RWPE1 (cell line): ENCODE data around the gene UNCX.

ENCODE experiments used
- CTCF ChIA-PET: fragments of 350-600 bp; sonication (Branson Sonifier 250); formaldehyde crosslinking; extraction: SDS; loops from one replicate; lab custom pipeline; 2021; lab: Yijun Ruan, JAX
- POLR2A ChIA-PET: fragments of 400-600 bp; formaldehyde crosslinking; extraction: SDS; loops from one replicate; lab custom pipeline; 2020; ENCODE audit warnings: antibody characterized with exemption; ENCODE audit not compliant: low non-redundant PET; lab: Yijun Ruan, JAX
- DNase-seq: peaks from one replicate; pipeline ENCODE4 v3.0.0; 2012; ENCODE audit warnings: low spot score
- H3K27ac ChIP-seq: fragments of 450-650 bp; 2 replicates; pipeline ENCODE4 v1.5.1; 2017
- TF ChIP-seq, protein P1 (sequence below): fragments of 450-650 bp; conservative IDR thresholded peaks from 2 replicates; pipeline ENCODE4 v1.5.1; 2017; ENCODE audit warnings: low read depth, mild to moderate bottlenecking

Gene UNCX

DNA sequence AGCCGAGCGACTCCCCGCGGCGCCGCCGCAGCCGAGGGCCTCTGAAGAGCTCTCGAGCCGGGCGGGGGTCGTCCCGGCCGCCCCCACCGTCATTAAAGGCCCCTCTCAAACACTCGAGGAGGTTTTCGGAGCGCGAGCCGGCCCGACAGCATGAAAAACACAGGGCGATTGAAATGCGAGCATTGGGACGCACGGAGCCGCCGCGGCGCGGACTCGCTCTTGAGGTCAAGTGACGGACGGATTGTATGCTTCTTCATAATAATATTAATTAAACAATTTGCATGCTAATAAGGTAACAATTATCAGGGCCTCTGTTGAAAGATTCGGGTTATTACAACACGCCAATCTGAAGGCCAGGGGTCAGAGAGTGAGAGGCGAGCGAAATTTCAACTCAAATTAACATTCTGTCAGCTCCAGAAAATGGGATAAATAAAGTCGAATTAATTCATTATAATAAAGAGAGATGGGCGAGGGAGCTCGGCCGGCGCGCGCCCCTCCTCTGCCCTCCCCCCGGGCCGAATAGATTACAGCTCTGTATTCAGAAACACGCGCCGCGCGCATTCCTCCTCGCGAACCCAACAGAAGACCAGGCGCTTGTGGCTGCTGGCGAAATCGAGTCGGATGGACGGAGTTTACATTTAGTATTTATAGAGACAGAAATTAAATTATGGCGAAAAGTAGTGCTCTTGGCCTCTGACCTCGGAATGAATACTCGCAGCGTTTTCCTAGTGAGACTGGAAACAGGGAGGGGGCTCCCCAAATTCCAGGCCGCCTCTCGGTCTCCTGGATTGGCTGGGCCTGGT, 2.1 kb upstream of the UNCX start:
- H3K27ac ChIP-seq: no peak overlapping the region
- TF ChIP-seq, protein P1, sequence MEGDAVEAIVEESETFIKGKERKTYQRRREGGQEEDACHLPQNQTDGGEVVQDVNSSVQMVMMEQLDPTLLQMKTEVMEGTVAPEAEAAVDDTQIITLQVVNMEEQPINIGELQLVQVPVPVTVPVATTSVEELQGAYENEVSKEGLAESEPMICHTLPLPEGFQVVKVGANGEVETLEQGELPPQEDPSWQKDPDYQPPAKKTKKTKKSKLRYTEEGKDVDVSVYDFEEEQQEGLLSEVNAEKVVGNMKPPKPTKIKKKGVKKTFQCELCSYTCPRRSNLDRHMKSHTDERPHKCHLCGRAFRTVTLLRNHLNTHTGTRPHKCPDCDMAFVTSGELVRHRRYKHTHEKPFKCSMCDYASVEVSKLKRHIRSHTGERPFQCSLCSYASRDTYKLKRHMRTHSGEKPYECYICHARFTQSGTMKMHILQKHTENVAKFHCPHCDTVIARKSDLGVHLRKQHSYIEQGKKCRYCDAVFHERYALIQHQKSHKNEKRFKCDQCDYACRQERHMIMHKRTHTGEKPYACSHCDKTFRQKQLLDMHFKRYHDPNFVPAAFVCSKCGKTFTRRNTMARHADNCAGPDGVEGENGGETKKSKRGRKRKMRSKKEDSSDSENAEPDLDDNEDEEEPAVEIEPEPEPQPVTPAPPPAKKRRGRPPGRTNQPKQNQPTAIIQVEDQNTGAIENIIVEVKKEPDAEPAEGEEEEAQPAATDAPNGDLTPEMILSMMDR: no peak
- DNase-seq: no peak
- ChIA-PET CTCF (interaction anchor here (0.5 to 1.0 kb wide), 3 partner anchors 40 to 182 kb away, joined by 3 read pairs; no protein-coding TSS in a partner anchor), POLR2A (no interaction called here)

DNA sequence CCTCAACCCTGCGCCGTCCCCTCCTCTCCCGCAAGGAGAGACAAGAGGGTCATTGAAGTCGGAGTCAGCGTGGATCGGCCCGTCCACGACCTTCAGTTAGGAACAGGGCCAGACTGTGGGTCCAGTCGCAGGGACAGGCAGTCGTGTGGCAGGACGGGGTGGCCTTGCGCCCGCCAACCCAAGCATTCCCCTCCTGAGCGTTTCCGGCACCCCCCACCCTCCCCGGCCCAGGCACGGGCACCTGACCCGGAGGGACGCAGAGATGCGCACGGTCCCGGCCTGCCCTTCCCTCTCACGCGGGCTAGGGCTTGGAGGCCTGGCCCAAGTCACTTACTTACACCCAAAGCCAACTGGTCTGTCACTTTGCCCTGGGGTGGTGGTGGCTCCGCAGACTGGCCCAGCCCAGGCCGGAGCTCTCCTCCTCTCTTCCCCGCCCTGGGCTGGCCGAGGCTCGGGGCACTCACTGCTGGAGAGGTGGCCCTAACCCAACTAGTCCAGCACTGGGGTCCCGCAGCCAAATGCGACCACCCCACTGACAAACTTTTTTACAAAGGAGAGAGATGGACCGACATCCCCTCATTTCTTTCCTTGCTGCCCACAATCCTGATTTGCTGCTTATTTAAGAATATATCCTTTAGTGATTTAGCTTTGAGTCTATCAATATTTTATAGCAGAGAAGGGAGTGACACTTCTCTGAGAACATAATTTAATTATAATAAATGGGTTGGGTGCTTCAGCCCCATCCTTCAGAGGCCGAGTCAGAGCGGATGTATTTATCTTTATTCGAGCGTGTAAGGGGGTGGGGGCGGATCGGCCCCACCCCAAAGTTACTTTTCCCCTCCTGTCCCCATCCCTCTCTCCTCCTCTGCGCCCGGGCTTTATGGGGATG, 1.2 kb upstream of the UNCX start:
- ChIA-PET POLR2A (no interaction called here), CTCF (interaction anchor here (0.7 kb wide), 1 partner anchor 67 kb away, joined by 3 read pairs; no protein-coding TSS in a partner anchor)
- no peak for DNase-seq
- no peak overlapping the region for H3K27ac ChIP-seq
- TF ChIP-seq, protein P1: no peak

DNA sequence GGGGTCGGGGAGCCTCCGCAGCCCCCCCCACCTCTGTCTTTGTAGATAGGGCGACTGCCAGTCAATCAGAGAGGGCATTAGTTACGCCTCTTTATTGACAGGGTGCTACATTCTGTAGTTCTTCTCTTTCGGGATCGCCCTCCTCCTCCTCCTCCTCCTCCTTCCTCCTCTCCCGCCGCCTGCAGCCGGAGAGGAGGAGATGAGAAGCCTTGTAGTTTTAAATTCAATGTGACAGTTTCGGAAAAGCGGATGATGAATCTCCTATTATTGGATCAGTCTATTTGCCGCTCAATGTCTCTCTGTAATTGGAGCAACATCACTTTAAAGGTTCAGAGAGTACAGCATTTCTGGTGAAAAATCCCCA, 587 bp upstream of the UNCX start:
- no peak for DNase-seq
- POLR2A ChIA-PET: no interaction called here
- CTCF ChIA-PET: interaction anchor here (1.7 kb wide), 1 partner anchor 38 kb away, joined by 6 read pairs; no protein-coding TSS in a partner anchor
- H3K27ac ChIP-seq: no peak overlapping the region
- TF ChIP-seq, protein P1: no peak

DNA sequence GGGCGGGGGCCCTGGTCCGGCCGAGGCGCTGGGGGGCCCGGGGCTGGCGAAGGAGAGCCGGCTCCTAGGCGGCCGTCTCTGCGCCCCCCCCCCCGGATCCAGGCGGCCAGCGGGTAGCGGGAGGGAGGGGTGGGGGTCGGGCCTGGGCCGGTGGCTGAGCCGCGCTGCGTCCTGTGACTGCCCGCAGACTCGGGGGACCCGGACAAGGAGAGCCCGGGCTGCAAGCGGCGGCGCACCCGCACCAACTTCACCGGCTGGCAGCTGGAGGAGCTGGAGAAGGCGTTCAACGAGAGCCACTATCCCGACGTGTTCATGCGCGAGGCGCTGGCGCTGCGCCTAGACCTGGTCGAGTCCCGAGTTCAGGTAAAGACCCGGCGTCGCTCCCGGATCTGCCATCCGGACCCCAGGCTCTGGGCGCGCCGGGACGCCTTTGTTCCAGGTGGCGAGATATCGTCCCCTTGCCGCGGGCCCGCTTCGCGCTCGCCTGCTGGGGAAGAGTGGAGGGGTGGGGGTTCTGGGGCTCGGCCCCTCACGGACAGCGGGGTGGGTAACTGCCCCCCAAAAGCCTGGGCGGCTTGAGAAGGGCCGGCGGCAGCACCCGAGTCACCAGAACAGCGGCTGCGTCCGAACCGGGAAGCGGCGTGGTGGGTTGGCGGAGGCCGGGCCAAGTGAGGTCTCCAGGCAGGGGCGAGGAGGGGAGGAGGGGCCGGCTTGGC, 819 bp downstream of the UNCX start:
- CTCF ChIA-PET: interaction anchor here (1.7 kb wide), 1 partner anchor 40 kb away, joined by 6 read pairs; no protein-coding TSS in a partner anchor
- DNase-seq: no peak
- no peak overlapping the region for H3K27ac ChIP-seq
- POLR2A ChIA-PET: no interaction called here
- TF ChIP-seq, protein P1: no peak

DNA sequence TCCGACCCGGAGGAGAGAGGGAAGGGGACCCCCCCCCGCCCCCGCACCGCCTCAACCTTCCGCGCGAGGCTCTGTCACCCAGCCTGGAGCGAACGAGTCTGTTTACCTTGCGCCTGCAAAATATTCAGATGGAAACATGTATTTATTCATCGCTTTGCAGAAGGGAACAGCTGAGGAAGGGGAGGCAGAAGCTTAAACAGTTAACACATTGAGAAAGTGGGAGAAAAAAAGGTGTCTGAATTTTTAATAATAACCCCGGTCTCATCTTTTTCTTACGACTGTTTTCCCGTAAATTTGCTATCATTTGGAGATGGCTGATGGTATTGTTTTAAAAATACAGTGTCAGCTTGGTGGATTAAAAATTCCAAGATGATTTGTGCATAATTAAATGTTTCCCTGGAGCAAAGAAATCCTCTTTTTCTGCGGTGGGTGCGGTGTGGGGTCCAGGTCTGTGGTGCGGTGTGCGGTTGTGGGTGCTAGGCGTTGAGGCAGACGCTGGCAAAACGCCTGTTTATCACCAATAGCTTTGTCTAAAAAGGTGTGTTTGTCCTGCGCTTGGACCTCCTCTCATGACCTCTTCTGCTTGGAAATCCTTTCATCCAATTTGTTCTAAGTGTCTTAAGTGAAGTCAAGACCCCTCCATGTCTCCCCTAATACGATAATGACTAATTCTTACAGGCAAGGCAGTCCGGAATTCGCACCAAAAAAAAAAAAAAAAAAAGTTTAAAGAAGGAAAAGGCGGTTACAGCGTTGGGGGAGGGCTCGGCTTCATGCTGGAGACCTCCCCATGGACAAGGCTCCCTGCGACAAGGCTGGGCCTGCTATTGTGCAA, 1.6 kb downstream of the UNCX start:
- DNase-seq: no peak
- ChIA-PET POLR2A (interaction anchor here (0.7 kb wide), 1 partner anchor 290 kb away, joined by 11 read pairs; no protein-coding TSS in a partner anchor), CTCF (interaction anchor here (1.7 kb wide), 1 partner anchor 40 kb away, joined by 6 read pairs; no protein-coding TSS in a partner anchor)
- TF ChIP-seq, protein P1: no peak
- H3K27ac ChIP-seq: no peak overlapping the region
